SW480 (cell line): Measurements from ENCODE around the gene SLC35F3.
"Not testable (repeated sequence)": the region's sequence is repeated elsewhere in the genome, so short reads cannot be mapped to it uniquely, and the experiment has no call there.

Experiments used
- DNase-seq: peaks from one replicate; pipeline ENCODE4 v3.0.0-alpha.2; 2016; ENCODE audit warnings: low spot score

SLC35F3 gene

DNA sequence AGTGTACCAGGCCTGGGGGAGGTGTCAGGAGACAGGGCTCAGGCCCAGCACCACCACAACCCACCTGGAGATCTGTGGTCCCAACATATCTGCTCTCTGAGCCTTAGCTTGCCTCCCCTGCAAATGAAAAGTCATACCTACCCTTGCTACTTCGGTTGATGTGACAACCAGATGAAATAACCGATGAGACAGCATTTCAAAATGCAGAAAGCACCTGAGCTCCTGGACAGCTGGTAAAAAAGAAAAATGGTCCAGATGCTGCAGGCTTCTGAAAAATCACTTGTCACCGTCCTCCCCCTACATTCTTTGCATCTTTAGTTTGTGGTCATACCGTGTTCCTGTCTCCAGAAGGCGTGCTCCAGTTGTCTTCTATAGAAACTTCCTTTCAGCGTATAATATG lies 416.8 kb downstream of the SLC35F3 start:
- no peak for DNase-seq

DNA sequence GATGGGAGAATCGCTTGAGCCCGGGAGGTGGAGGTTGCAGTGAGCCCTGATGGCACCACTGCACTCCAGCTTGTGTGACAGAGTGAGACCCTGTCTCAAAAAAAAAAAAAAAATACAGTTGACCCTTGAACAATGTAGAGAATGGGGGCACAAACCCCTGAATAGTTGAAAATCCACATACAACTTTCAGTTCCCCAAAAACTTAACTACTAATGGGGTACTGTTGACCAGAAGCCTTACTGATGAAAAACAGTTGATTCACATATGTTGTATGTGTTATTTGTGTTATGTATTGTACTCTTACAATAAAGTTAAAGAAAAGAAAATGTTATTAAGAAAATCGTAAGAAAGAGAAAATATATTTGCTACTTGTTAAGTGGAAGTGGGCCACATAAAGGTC lies 417.6 kb downstream of the SLC35F3 start:
- DNase-seq = no peak

- peak; percentile 39 for DNase-seq
These were observed 418.5 kb downstream of the SLC35F3 start for GRCh38 chr1:234322979-234323378.

DNA sequence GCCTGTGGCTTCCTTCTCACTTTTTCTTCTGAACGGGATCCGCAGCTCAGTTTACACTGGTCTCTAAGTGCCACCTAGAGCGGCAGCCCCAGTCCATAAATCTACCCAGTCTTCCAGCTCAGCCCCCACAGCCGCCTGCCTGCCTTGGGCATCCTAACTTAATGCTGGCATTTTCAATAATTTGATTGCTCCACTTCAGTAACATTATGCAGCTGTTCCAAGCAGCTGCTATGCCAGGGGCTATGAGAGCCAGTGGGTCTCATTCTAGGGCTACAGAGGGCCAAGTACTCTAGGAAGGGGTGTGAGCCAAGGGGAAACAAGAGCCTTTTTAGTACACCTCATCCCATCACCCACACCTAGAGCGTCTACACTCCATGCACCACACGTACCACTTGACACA lies 420.3 kb downstream of the SLC35F3 start:
- no peak for DNase-seq

DNA sequence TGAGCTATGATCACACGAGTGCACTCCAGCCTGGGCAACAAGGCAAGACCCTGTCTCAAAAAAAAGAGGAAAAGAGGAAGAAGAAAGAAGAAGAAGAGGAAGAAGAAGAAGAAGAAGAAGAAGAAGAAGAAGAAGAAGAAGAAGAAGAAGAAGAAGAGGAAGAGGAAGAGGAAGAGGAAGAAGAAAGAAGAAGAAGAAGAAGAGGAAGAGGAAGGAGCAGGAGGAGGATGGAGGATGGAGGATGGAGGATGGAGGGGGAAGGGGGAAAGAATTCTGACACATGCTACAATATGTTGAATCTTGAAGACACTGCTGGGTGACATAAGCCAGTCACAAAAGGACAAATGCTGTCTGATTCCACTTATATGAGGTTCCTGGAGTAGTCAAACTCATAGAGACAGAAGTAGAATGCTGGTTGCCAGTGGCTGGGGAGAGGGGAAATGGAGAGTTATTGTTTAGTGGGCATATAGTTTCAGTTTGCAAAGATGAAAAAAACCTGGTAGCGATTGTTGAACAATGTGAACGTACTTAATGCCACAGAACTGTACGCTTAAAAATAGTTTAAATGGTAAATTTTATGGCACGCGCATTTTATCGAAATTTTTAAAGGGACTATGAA lies 421.5 kb downstream of the SLC35F3 start:
- no peak for DNase-seq

DNA sequence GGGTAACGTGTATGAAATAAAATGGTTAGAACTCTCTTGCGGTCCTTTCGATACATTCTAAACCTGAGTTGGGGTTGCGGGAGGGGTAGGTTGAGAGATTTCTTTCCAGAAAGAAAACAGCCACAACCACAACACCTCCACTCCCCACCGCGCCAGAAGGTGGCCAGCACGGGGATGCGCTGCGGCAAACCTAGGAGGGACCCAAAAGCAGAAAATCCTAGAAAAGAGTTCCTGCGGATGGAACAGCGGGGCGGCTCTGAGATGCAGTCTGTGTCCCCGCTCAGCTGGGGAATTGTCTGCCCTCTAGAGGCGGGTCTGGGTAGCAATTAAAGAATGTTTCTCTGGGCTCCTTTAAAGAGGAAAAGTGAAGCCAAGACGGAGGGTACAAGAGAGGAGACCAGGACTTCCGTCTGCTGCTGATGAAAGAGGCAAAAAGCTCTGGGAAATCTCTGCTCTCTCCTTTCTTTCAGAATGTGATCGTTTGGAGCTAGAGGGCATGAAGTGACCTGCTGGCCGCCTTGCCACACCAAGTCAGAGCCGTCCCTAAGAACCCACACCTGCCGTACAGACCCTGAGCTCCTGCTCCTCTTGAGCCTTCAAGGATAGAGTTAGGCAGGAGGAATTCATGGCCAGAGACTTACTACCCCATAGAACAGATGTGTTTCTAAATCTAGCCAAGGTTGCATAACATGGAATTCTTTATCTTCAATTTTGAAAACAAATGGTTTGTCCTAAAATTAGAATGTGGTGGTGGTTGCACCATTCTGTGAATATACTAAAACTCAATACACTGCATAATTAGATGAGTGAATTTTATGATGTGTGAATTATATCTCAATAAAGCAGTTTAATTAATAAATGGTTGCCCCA lies 422.3 kb downstream of the SLC35F3 start:
- peak; percentile 46 for DNase-seq

GRCh38 chr1:234327577-234328164 lies 423.2 kb downstream of the SLC35F3 start:
- DNase-seq = no peak

DNA sequence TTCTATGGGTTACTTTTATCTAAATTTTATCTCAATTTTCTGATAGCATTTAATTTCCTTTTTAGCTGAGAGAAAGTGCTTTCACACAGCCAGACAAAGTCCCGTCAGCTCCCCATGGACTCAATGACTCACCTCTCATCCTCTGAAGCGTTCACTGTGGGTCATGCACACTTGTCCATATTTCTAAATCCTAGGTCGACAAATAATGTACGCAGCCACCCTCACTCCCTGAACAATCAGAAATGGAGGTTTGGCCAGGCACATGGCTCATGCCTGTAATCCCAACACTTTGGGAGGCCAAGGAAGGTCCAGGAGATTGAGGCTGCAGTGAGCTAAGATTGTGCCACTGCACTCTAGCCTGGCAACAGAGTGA lies 426.4 kb downstream of the SLC35F3 start:
- no peak for DNase-seq

DNA sequence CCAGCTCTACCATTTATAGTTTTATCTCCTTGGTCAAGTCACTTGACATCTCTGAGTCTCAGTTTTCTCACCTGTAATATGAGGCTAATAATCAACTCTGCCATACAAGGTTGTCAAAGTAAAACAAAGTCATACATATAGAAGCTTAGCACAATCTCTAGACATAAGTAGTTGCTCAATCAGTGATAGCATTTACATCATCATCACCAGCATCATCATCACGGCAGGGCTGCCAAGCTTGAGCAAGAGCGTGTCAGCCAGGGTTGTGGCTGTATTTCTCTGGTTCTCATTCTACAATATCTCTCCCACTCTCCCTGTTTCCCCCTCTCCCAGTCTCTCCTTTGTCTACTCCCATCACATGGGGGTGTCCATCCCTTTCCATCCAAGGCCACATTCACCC lies 427.0 kb downstream of the SLC35F3 start:
- no peak for DNase-seq

DNA sequence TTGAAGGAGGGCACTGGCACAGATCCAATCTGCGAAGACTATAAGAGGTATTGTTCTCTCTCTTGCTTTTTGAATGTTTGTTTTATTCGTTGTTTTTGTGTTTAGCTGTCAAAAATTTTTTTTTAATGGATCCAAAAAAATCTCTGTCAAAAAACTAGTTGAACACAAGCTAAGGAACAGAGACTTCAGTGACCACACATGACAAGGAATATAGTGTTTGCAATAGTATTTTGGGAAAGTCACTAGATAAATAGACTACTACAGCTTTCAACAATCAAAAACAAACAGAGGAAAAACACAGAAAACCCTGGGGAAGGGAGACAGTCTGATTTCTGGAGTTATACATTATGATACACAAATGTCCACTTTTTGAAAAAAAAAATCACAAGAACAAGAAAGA lies 431.9 kb downstream of the SLC35F3 start:
- DNase-seq = no peak

DNA sequence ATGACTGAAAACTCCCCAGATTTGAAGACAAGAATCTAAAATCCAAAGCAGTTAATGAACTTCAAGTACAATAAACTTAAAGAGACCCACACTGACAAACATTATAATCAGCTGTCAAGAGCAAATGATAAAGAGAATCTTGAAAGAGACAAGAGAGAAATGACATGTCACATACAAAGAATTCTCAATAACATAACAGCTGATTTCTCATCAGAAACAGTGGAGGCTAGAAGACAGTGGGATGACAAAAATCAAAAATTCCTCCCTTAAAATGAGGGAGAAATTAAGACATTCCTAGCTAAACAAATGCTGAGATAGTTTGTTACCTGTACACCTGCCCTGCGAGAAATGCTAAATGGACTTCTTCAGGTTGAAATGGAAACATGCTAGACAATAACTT lies 432.8 kb downstream of the SLC35F3 start:
- no peak for DNase-seq

DNA sequence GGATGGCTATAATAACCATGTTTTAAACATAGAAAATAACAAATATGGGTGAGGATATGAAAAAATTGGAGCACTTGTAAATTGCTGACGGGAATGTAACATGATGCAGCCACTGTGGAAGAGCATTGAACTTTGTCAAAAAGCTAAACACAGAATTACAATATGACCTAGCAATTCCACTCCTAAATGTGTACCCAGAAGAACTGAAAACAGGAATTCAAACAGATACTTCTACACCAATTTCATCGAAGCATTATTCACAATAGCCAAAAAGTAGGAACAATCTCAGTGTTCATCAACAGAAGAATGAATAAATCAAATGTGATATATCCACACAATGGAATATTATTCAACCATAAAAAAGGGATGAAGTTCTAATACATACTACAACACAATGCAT lies 436.1 kb downstream of the SLC35F3 start:
- no peak for DNase-seq

- no peak for DNase-seq
These were observed 438.3 kb downstream of the SLC35F3 start for GRCh38 chr1:234342774-234343173.

- DNase-seq = no peak
These were observed 440.8 kb downstream of the SLC35F3 start for GRCh38 chr1:234345237-234345636.

DNA sequence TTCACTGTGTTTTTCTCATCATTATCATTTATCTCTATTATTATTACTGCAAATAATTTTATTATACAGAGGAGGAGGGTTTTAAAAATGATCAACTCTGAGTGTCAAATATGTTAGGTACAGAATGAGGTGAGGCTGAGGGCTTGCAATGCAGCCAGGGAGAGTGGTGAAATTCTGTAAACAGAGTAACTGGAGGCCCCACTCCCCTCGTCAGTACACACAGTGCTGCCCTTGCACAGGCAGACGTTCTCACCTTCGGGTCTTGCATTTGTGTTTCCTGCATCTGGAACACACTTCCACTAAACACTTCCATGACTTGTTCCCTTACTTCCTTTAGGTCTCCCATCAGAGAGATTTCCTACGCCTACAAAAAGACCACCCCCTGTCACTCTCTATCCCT lies 444.5 kb downstream of the SLC35F3 start:
- no peak for DNase-seq

GRCh38 chr1:234355782-234356510 lies 451.5 kb downstream of the SLC35F3 start:
- DNase-seq = no peak

DNA sequence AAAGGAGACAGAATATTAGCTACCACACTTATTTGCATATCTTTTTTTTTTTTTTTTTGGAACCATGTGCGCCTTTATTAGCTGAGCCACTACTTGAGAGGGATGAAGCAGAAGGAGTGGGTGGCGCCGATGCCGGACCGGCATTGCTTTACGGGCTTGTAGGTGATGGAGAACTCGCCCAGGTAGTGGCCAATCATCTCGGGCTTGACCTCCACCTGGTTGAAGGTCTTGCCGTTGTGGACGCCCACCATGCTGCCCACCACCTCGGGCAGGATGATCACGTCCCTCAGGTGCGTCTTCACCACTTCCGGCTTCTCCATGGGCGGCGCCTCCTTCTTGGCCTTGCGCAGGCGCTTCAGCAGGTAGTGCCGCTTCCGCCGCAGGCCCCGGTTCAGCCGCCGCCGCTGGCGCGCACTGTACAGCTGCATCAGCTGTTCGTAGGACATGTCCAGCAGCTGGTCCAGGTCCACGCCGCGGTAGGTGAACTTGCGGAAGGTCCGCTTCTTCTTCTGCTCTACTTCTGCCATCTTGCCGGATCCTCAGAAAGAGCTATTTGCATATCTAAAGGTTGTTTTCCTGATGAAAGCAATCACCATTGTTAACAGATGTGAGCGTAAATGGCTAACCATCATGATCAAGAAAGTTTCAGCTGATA lies 452.3 kb downstream of the SLC35F3 start:
- not testable (repeated sequence) for DNase-seq

DNA sequence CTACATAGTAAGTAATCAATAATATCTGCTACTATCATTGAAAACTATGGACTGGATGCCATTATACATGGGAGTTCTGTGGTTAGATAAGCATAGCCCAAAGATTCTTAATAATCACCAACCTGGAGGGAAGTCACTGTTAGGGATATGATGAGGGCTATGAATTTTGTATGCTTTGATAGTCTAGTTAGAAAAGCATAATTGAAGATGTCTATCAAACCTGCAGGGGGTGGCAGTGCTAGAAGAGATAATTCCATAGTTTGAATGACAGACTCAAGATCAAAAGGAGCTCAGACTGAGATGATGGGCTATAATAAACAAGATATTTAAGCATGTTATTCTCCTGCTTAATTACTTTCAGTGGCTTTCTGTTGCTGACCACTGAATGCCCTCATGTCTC lies 453.4 kb downstream of the SLC35F3 start:
- no peak for DNase-seq

GRCh38 chr1:234361102-234361603 lies 456.7 kb downstream of the SLC35F3 start:
- no peak for DNase-seq

GRCh38 chr1:234362558-234362957 lies 458.1 kb downstream of the SLC35F3 start:
- DNase-seq = no peak

DNA sequence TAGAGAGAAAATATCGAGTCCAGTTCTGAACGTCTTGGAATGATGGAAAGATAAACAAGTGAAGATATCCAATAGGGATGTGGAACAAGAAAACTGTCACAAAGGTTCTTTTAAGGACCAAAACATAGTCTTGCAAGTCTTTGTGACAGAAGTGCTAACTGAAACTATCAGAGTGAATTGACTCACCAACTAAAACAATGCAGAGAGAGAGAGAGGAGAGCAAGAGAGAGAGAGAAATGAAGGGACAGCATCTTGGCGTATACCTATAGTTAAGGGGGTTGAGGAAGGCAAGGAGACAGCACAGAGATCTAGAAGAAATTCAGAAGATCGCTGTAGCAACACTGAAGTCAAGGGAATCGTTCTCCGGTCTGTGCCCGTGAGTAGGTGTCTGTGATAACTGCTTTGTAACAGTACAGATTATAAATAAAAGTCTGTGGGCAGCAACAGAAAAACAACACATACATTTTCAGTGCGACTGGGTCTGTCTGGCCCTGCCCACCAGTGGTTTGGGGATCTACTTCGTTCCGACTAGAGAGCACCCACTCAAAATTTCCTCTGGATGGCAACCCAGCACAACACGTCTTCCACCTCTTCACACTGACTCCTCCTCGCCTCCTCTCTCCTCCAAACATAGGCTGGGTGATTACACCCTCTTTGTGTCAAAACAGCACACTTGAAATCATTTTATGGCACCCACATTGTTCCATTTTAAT lies 464.0 kb downstream of the SLC35F3 start:
- DNase-seq = no peak
